NCI-H2029 (cell line): ENCODE data around the gene TNFRSF4.
"Not testable (repeated sequence)": the region's sequence is repeated elsewhere in the genome, so short reads cannot be mapped to it uniquely, and the experiment has no call there.

Experiments used
- DNase-seq: peaks from one replicate; lab custom pipeline; 2025; lab: John Stamatoyannopoulos, UW

Gene TNFRSF4

GRCh38 chr1:1202831-1203560 is 11.0 kb downstream of the TNFRSF4 start:
- no peak for DNase-seq

- DNase-seq, result no peak
Observed at GRCh38 chr1:1200876-1201810, 12.8 kb downstream of the TNFRSF4 start.

- DNase-seq, result no peak
Observed at GRCh38 chr1:1199961-1200875, 13.7 kb downstream of the TNFRSF4 start.

- DNase-seq, result no peak
Observed at GRCh38 chr1:1199141-1199960, 14.6 kb downstream of the TNFRSF4 start.

- DNase-seq, result no peak
Observed at GRCh38 chr1:1198423-1199140, 15.4 kb downstream of the TNFRSF4 start.

- DNase-seq, result no peak
Observed at GRCh38 chr1:1197551-1198422, 16.2 kb downstream of the TNFRSF4 start.

GRCh38 chr1:1197188-1197500 is 16.8 kb downstream of the TNFRSF4 start:
- no peak for DNase-seq

GRCh38 chr1:1196431-1197187 is 17.3 kb downstream of the TNFRSF4 start:
- DNase-seq, result no peak

GRCh38 chr1:1195726-1196125 is 18.2 kb downstream of the TNFRSF4 start:
- not testable (repeated sequence) for DNase-seq

- DNase-seq, result no peak
Observed at GRCh38 chr1:1194723-1195122, 19.2 kb downstream of the TNFRSF4 start.

- DNase-seq, result no peak
Observed at GRCh38 chr1:1191734-1192133, 22.2 kb downstream of the TNFRSF4 start.

GRCh38 chr1:1189111-1189510 is 24.8 kb downstream of the TNFRSF4 start:
- DNase-seq, result no peak

GRCh38 chr1:1187938-1188337 is 26.0 kb downstream of the TNFRSF4 start:
- peak; percentile 39 for DNase-seq

GRCh38 chr1:1185101-1185765 is 28.7 kb downstream of the TNFRSF4 start:
- no peak for DNase-seq

GRCh38 chr1:1183833-1184775 is 29.8 kb downstream of the TNFRSF4 start:
- no peak for DNase-seq

GRCh38 chr1:1183221-1183747 is 30.7 kb downstream of the TNFRSF4 start:
- DNase-seq, result no peak
